HL-60 (cell line): ENCODE measurements around the gene MICAL2.

ENCODE experiments used
- DNase-seq, 2 experiments: peaks; one replicate each; pipeline ENCODE4 v3.0.0-alpha.2; 2010 to 2020; ENCODE audit warnings: low read depth in 1 of 2, low spot score in 1 of 2
- H3K27ac ChIP-seq: fragments of 250-450 bp; sonication (Bioruptor Pico); replicated peaks from 2 replicates; pipeline ENCODE4 v1.5.1; 2020; ENCODE audit warnings: mild to moderate bottlenecking, moderate library complexity
- H3K27me3 ChIP-seq: fragments of 250-450 bp; sonication (Bioruptor Pico); 2 replicates; pipeline ENCODE4 v1.5.1; 2021; ENCODE audit warnings: mild to moderate bottlenecking, moderate library complexity; ENCODE audit not compliant: insufficient read depth, poor library complexity, severe bottlenecking
- H3K4me3 ChIP-seq: replicated peaks from 2 replicates; pipeline ENCODE4 v1.5.1; 2011; ENCODE audit warnings: mild to moderate bottlenecking, control low read depth, low read length; ENCODE audit not compliant: insufficient read depth
- CTCF ChIP-seq: IDR thresholded peaks from one replicate; pipeline ENCODE4 v1.5.1; 2011; ENCODE audit warnings: low read length, control low read depth, inconsistent platforms; ENCODE audit not compliant: insufficient read depth
- GABPA ChIP-seq: IDR thresholded peaks from 2 replicates; pipeline ENCODE4 v1.6.1; 2012; ENCODE audit warnings: low read depth
- POLR2AphosphoS5 ChIP-seq: IDR thresholded peaks from 2 replicates; pipeline ENCODE4 v1.6.1; 2012; ENCODE audit warnings: low read depth
- REST ChIP-seq: IDR thresholded peaks from 2 replicates; pipeline ENCODE4 v1.6.1; 2012; ENCODE audit warnings: low read depth; ENCODE audit not compliant: insufficient replicate concordance
- SPI1 ChIP-seq: IDR thresholded peaks from 2 replicates; pipeline ENCODE4 v1.6.1; 2012; ENCODE audit warnings: low read depth, mild to moderate bottlenecking, borderline replicate concordance

Gene MICAL2

GRCh38 chr11:12120031-12121008 lies 9.9 kb downstream of the MICAL2 start:
- DNase-seq: no peak
- no peak overlapping the region for H3K27ac ChIP-seq
- H3K4me3 ChIP-seq: no peak overlapping the region
- no peaks in the 10 kb centered on the region for H3K27me3 ChIP-seq
- TF ChIP-seq GABPA (no peak), REST (no peak), SPI1 (no peak), CTCF (no peak), POLR2AphosphoS5 (no peak)

- no peak for TF ChIP-seq SPI1
- no peak for TF ChIP-seq GABPA
- no peak for TF ChIP-seq POLR2AphosphoS5
- no peak for TF ChIP-seq CTCF
- TF ChIP-seq REST: no peak
- DNase-seq: no peak
- Histone ChIP-seq H3K27ac (no peak overlapping the region), H3K4me3 (no peak overlapping the region), H3K27me3 (no peaks in the 10 kb centered on the region)
These were observed 10.6 kb downstream of the MICAL2 start for GRCh38 chr11:12121011-12121410.

- H3K27me3 ChIP-seq: no peaks in the 10 kb centered on the region
- no peak overlapping the region for H3K4me3 ChIP-seq
- TF ChIP-seq REST (no peak), SPI1 (no peak), POLR2AphosphoS5 (no peak), GABPA (no peak), CTCF (no peak)
- DNase-seq: no peak
- no peak overlapping the region for H3K27ac ChIP-seq
These were observed 11.1 kb downstream of the MICAL2 start for GRCh38 chr11:12121517-12121916.
